ENCODE results near the gene KDM3B. TPM values are rescaled to one million over a fixed set of nuclear protein-coding genes. Genes with fewer than 3 reads are reported as not detected.

Gene KDM3B
- total and polyA plus RNA-seq, 2 of the 8 experiments (the other 6 are each of a cell fraction or from before 2014, with no cell fraction given), result 27.1 to 78.1 TPM

- no peak overlapping the region for H3K56ac ChIP-seq (replicated peaks; ENCODE audit: insufficient read length, low read depth, low read length)
- no peak overlapping the region for H2BK12ac ChIP-seq (ENCODE audit: low read depth, low read length)
- H2BK5ac ChIP-seq (ENCODE audit: low read depth, low read length), result no peak overlapping the region
- ChIA-PET POLR2A (ENCODE audit: partially characterized antibody) (no interaction called here), CTCF (ENCODE audit: partially characterized antibody) (no interaction called here)
- no peak for FAIRE-seq
- no peak for DNase-seq (ENCODE audit: low read depth in 1 of 2, low spot score in 2 of 2)
- no peaks in the 10 kb centered on the region for H3K79me1 ChIP-seq (ENCODE audit: low read depth, low read length)
- 95% methylated on average over 2 of the region's 2 CpGs; no CpG with 5 or more reads in 1 of the 2 experiments for WGBS, 2 experiments (ENCODE audit: extremely low coverage in 1 of 2, insufficient coverage in 1 of 2, insufficient read length in 1 of 2, insufficient replicate concordance in 2 of 2, low coverage in 1 of 2, low lambda C conversion rate in 2 of 2, missing lambda C conversion rate in 1 of 2)
- H2BK20ac ChIP-seq (ENCODE audit: low read length), result no peak overlapping the region
- no peak overlapping the region for H3K14ac ChIP-seq (ENCODE audit: insufficient read length)
- H3K4me2 ChIP-seq (ENCODE audit: insufficient read depth in 1 of 2, low read depth in 2 of 2, low read length in 2 of 2), result no peak overlapping the region
- no peak overlapping the region for H3K18ac ChIP-seq (ENCODE audit: extremely low read depth, low read length)
- no peak overlapping the region for H3K4ac ChIP-seq (replicated peaks; ENCODE audit: insufficient read length, low read depth, low read length)
- no peak overlapping the region for H4K91ac ChIP-seq (replicated peaks; ENCODE audit: insufficient read length, low read length)
- H3K9ac ChIP-seq (replicated peaks in 1 of 4; ENCODE audit: extremely low read depth in 1 of 4, low read depth in 3 of 4, low read length in 3 of 4), result no peak overlapping the region
- H3K79me2 ChIP-seq (ENCODE audit: control insufficient read depth in 1 of 2, insufficient read depth in 2 of 2, low read length in 2 of 2), result no peaks in the 10 kb centered on the region
- H3K9me3 ChIP-seq (ENCODE audit: insufficient read depth in 2 of 2, low read depth in 1 of 2, low read length in 1 of 2), result no peaks in the 10 kb centered on the region
- no peak overlapping the region for H4K8ac ChIP-seq (ENCODE audit: extremely low read depth, insufficient read depth, low read length)
- H3K23me2 ChIP-seq (ENCODE audit: low read depth, low read length), result no peaks in the 10 kb centered on the region
- no peak for TF ChIP-seq SAP30 (IDR thresholded peaks at IDR 0.05; ENCODE audit: insufficient read depth, insufficient replicate concordance, low read length)
- no peak for TF ChIP-seq SIN3A (conservative IDR thresholded peaks at IDR 0.05 in 1 of 2, IDR thresholded peaks at IDR 0.05 in 1 of 2; ENCODE audit: low read depth in 1 of 2, low read length in 2 of 2)
- H4K5ac ChIP-seq (ENCODE audit: insufficient read length, low read depth, low read length), result no peak overlapping the region
- H3K4me3 ChIP-seq (ENCODE audit: extremely low read depth in 1 of 4, insufficient read depth in 2 of 4, low read depth in 3 of 4, low read length in 4 of 4), result no peak overlapping the region
- peaks cover 22 to 74% (median 56%) of the 10 kb centered on the region in 4 experiments; a peak in 7 of 8 replicates for H3K36me3 ChIP-seq (ENCODE audit: control insufficient read depth in 2 of 4, insufficient read depth in 4 of 4, low read length in 3 of 4)
- no peak overlapping the region for H3K23ac ChIP-seq (ENCODE audit: insufficient read length)
- H4K20me1 ChIP-seq (replicated peaks in 1 of 2; ENCODE audit: control insufficient read depth in 1 of 2, insufficient read depth in 2 of 2, low read length in 2 of 2), result peaks cover 0 to 2% of the 10 kb centered on the region in 2 experiments
- H3K27me3 ChIP-seq (replicated peaks in 1 of 4; ENCODE audit: control insufficient read depth in 3 of 4, extremely low read depth in 1 of 4, insufficient read depth in 3 of 4, low read length in 3 of 4), result no peaks in the 10 kb centered on the region
- no peak overlapping the region for H2BK15ac ChIP-seq (ENCODE audit: low read length)
- H2AK5ac ChIP-seq (ENCODE audit: low read depth, low read length), result no peak overlapping the region
- no peaks in the 10 kb centered on the region for H3K4me1 ChIP-seq (replicated peaks in 1 of 4; ENCODE audit: control insufficient read depth in 3 of 4, insufficient read depth in 4 of 4, low read length in 3 of 4)
- H2BK120ac ChIP-seq (replicated peaks; ENCODE audit: low read depth, low read length), result no peak overlapping the region
- no peak overlapping the region for H2AFZ ChIP-seq (ENCODE audit: low read length)
- no peak overlapping the region for H3K27ac ChIP-seq (ENCODE audit: low read depth, low read length)
These were observed 66.0 kb downstream of the KDM3B start for GRCh38 chr5:138418444-138418843.

All from H1 (cell line).